ENCODE measurements around the gene SYNE1. TPM values are rescaled to one million over a fixed set of nuclear protein-coding genes. Genes with fewer than 3 reads are reported as not detected.
A peak's percentile ranks its signal among the peaks of the same experiment; 100 is the strongest.

The SYNE1 gene
- polyA plus RNA-seq, 1 donor from 2014 or later = 30.9 TPM

DNA sequence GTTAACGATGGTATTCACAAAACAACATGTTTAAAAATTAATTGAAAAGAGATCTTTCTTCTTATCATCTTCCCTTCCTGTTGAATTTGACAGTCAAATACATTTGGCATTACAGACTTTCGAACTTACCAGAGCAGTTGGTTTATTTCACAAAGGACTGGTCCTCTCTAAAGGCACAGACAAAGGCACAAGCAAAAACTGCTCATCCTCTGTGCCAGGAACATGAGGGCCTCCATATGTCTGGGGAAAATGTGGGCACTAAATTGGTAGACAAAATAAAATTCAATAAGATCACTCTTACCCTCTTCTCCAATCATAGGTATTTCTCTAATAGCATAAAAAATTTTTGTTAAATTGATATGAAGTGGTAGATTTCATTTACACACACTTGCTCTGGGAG, 40.4 kb downstream of the SYNE1 start:
- H3K27me3 Mint-ChIP-seq = no peaks in the 10 kb centered on the region
- H3K36me3 Mint-ChIP-seq = no peaks in the 10 kb centered on the region
- H3K9me3 Mint-ChIP-seq = peaks cover 0 to 1% (median 0%) of the 10 kb centered on the region in 3 donors
- H3K27ac Mint-ChIP-seq = no peak overlapping the region
- no peaks in the 10 kb centered on the region for H3K4me1 Mint-ChIP-seq
- H3K4me3 Mint-ChIP-seq = no peak overlapping the region

DNA sequence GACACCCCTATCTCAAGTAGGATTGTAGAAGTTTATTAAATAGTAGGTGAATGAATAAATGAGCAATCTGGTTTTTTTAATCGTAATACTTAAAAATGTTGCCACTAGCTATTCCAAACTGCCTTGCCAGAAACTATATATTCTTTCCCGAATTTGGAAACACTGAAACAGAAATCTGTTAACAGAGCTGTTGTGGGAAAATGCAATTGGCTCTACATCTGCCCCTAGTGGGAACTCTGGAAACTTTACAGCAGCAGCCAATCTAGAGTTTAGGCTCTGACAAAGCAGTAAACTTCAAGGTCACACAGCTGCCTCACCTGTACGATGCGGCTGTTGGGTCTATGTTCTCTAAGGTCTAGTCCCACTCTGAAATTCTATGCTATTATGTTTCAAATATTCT, 41.7 kb downstream of the SYNE1 start:
- H3K4me3 Mint-ChIP-seq = no peak overlapping the region
- H3K36me3 Mint-ChIP-seq = no peaks in the 10 kb centered on the region
- H3K9me3 Mint-ChIP-seq = peaks cover 0 to 4% (median 3%) of the 10 kb centered on the region in 3 donors
- no peaks in the 10 kb centered on the region for H3K27me3 Mint-ChIP-seq
- no peaks in the 10 kb centered on the region for H3K4me1 Mint-ChIP-seq
- no peak overlapping the region for H3K27ac Mint-ChIP-seq

DNA sequence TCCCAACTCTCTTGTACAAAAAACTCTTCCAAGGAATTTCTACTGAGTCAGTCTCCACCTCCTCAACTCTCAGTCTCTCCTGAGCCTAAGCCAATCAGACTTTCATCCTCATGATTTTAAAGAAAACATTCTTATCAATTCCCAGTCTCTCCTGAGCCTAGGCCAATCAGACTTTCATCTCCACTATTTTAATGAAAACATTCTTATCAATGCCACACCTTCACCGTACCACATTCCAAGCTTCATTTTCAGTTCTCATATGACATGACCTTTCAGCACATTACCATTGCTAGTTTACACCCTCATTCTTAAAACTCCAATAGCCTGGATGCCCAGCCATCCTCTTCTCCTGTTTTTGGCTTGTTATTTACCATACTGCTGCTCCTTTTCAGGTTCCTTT, 42.5 kb downstream of the SYNE1 start:
- H3K27ac Mint-ChIP-seq = no peak overlapping the region
- no peak overlapping the region for H3K4me3 Mint-ChIP-seq
- peaks cover 0 to 4% (median 3%) of the 10 kb centered on the region in 3 donors for H3K9me3 Mint-ChIP-seq
- H3K27me3 Mint-ChIP-seq = no peaks in the 10 kb centered on the region
- no peaks in the 10 kb centered on the region for H3K36me3 Mint-ChIP-seq
- no peaks in the 10 kb centered on the region for H3K4me1 Mint-ChIP-seq

DNA sequence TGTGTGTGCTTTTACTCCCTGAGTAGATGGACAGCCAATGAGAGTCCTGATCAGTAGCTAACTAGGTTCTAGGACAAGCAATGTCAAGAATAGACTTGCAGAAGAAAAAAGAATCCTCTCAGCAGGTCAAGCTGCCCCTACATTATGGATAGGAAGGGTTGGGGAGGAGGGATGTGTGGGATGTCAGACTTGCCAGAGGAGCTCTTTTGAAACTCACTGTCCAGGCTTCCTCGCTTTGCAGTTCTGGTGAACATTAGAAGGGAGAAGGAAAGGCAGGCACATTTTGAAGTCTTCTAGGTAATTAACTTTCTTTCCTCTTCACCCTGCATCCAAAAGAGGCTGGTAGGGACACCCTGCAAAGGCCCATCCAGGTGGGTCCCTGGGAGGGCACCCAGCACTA, 48.7 kb downstream of the SYNE1 start:
- H3K4me1 Mint-ChIP-seq = peaks cover 0 to 6% (median 4%) of the 10 kb centered on the region in 3 donors
- H3K27ac Mint-ChIP-seq = no peak overlapping the region
- H3K9me3 Mint-ChIP-seq = peaks cover 0 to 4% (median 3%) of the 10 kb centered on the region in 3 donors
- H3K4me3 Mint-ChIP-seq = no peak overlapping the region
- no peaks in the 10 kb centered on the region for H3K36me3 Mint-ChIP-seq
- peaks cover 1% of the 10 kb centered on the region for H3K27me3 Mint-ChIP-seq

DNA sequence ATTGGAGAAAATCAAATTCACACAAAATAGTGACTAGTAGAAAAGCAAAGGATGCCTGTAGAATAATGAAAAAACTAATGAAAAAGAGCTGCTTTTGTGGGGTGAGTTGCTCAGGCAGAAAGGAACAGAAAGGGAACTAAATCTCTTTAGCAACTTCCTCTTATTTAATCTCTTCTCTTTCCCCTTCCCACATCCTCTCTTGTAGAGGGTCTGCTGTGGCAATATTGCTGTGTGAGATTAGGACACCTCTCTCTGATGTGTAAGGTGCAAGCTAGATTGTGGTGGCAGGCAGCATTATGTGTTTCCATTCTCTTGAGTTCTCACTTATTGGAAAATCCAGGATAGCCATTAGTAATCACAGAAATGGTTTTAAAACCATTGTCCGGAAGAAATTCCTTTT, 49.7 kb downstream of the SYNE1 start:
- peaks cover 0 to 6% (median 4%) of the 10 kb centered on the region in 3 donors for H3K4me1 Mint-ChIP-seq
- no peaks in the 10 kb centered on the region for H3K36me3 Mint-ChIP-seq
- H3K4me3 Mint-ChIP-seq = no peak overlapping the region
- H3K27ac Mint-ChIP-seq = no peak overlapping the region
- peaks cover 0 to 4% (median 3%) of the 10 kb centered on the region in 3 donors for H3K9me3 Mint-ChIP-seq
- H3K27me3 Mint-ChIP-seq = peaks cover 1% of the 10 kb centered on the region

DNA sequence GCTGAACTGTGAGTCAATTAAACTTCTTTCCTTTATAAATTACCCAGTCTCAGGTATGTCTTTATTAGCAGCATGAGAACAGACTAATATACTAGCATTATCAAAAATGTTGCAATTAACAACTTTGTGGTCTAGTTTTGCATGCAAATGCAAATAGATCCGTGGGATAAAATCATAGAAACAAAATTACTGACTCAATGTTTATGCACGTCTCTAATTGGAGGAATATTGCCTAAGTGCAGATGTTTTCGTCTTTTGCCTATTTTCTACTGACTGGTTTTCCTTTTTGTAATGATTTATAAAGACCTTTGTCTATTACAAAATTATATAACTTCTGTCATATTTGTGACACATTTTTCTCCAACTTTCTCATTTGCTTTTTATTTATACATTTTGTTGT, 51.9 kb downstream of the SYNE1 start:
- Mint-ChIP-seq H3K4me3 (no peak overlapping the region), H3K4me1 (peaks cover 0 to 6% (median 4%) of the 10 kb centered on the region in 3 donors), H3K27me3 (peaks cover 1% of the 10 kb centered on the region), H3K36me3 (no peaks in the 10 kb centered on the region), H3K27ac (no peak overlapping the region), H3K9me3 (no peaks in the 10 kb centered on the region)

DNA sequence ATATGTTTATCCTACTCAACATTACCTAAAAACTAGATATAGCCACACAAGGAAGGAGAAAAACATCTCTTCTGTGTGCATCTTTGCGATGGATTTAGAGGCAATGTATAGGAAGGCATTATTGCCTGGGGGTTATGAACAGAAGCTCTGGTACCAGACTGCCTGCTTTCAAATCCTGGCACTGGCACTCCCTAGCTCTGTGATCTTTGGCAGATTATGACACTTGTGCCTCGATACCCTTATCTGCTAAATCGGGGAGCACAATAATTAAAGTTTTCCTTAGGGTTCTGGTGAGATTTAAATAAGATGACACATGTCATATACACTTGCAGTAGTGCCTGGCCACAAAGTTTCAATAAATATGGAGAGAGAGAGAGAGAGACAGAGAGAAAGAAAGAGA, 53.3 kb downstream of the SYNE1 start:
- H3K27me3 Mint-ChIP-seq = peaks cover 1% of the 10 kb centered on the region
- peaks cover 0 to 6% (median 4%) of the 10 kb centered on the region in 3 donors for H3K4me1 Mint-ChIP-seq
- no peak overlapping the region for H3K27ac Mint-ChIP-seq
- H3K9me3 Mint-ChIP-seq = no peaks in the 10 kb centered on the region
- no peaks in the 10 kb centered on the region for H3K36me3 Mint-ChIP-seq
- no peak overlapping the region for H3K4me3 Mint-ChIP-seq

DNA sequence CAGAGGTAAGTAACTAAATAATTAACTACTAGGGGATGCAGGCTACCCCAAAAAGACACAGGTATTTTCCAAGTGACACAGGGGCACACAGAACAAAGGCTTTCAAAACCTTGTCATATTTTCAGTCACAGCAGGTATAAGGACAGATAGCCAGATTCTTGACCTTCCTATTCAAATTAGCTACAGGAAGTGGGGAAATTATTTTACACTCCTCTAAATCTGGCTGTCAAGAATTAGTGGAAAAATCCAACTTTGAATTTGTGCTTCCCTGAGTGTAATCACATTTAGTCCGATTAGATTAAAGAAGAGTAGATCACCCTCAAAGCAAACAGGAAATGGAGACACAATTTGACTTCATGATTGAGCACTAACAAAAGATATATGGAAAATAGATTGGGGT, 60.6 kb downstream of the SYNE1 start:
- peaks cover 0 to 3% (median 0%) of the 10 kb centered on the region in 3 donors for H3K9me3 Mint-ChIP-seq
- no peak overlapping the region for H3K27ac Mint-ChIP-seq
- peaks cover 2% of the 10 kb centered on the region for H3K27me3 Mint-ChIP-seq
- H3K4me1 Mint-ChIP-seq = peaks cover 0 to 1% (median 0%) of the 10 kb centered on the region in 3 donors
- no peaks in the 10 kb centered on the region for H3K36me3 Mint-ChIP-seq
- H3K4me3 Mint-ChIP-seq = no peak overlapping the region

DNA sequence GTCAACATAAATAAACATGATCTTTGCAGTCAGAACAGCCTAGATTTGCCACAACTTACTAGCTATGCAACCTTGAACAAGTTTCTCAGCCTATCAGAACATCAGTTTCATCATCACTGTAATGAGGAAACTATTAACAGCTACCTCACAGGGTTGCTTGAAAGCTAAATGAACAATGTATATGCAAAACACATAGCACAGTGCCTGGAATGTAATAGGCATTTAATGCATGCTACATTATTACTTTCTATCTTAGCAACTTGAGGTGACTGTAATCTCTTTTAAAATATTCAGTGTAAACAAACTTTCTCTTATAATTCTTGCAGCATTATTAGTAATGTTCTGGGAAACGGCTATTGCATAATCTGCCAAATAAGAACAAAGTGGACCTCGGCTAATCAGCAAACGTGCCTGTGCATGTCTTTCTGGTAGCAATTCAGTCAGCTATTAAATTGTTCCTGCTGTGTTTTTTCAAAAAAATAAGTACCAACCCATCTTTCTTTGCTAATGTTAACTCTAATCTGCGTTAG, 61.5 kb downstream of the SYNE1 start:
- Mint-ChIP-seq H3K4me3 (no peak overlapping the region), H3K36me3 (no peaks in the 10 kb centered on the region), H3K27me3 (peaks cover 2% of the 10 kb centered on the region), H3K27ac (no peak overlapping the region), H3K9me3 (peaks cover 0 to 3% (median 2%) of the 10 kb centered on the region in 3 donors), H3K4me1 (peaks cover 0 to 1% (median 0%) of the 10 kb centered on the region in 3 donors)

DNA sequence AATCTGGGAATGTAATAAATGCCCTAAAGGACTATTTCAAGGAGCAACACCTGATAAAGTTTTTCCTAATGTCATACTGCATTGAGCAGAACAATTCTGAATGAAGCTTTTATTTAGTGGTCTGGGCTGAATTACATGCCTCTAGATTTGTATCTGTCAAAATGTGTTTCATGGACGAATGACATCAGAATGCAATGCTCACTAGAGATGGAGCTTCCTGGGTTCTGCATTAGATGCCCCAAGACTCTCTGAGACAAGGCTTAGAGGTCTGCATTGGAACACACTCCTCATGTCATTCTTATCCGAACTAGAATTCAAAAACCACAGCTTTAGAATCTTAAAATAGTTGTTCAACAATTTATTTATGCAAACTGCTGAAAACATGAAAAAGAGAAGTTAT, 62.0 kb downstream of the SYNE1 start:
- H3K27ac Mint-ChIP-seq = peak overlapping the region in 1 of 3 donors; percentile 32
- H3K4me3 Mint-ChIP-seq = no peak overlapping the region
- H3K4me1 Mint-ChIP-seq = peaks cover 0 to 1% (median 0%) of the 10 kb centered on the region in 3 donors
- H3K27me3 Mint-ChIP-seq = peaks cover 3% of the 10 kb centered on the region
- no peaks in the 10 kb centered on the region for H3K36me3 Mint-ChIP-seq
- peaks cover 0 to 3% (median 2%) of the 10 kb centered on the region in 3 donors for H3K9me3 Mint-ChIP-seq

DNA sequence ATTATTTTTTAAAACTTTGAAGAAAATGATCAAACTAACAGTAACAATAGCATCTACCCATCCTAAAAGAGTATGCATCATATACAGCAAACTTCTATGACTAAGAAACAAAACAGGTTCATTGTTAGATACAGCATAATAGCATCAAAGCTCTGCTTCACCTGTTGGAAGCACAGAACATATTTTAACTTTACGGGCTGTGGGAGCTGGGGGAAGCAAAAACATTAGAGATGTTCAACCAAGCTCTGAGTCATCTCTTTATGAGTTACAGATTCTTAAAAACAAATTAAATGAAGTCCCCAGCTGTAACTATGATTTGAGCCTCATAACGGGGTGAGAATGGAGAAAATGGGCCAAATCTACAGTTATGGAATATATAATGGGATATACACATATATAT, 63.4 kb downstream of the SYNE1 start:
- peaks cover 0 to 1% (median 0%) of the 10 kb centered on the region in 3 donors for H3K4me1 Mint-ChIP-seq
- no peak overlapping the region for H3K4me3 Mint-ChIP-seq
- H3K36me3 Mint-ChIP-seq = no peaks in the 10 kb centered on the region
- H3K9me3 Mint-ChIP-seq = peaks cover 0 to 3% (median 2%) of the 10 kb centered on the region in 3 donors
- peaks cover 4% of the 10 kb centered on the region for H3K27me3 Mint-ChIP-seq
- H3K27ac Mint-ChIP-seq = no peak overlapping the region

DNA sequence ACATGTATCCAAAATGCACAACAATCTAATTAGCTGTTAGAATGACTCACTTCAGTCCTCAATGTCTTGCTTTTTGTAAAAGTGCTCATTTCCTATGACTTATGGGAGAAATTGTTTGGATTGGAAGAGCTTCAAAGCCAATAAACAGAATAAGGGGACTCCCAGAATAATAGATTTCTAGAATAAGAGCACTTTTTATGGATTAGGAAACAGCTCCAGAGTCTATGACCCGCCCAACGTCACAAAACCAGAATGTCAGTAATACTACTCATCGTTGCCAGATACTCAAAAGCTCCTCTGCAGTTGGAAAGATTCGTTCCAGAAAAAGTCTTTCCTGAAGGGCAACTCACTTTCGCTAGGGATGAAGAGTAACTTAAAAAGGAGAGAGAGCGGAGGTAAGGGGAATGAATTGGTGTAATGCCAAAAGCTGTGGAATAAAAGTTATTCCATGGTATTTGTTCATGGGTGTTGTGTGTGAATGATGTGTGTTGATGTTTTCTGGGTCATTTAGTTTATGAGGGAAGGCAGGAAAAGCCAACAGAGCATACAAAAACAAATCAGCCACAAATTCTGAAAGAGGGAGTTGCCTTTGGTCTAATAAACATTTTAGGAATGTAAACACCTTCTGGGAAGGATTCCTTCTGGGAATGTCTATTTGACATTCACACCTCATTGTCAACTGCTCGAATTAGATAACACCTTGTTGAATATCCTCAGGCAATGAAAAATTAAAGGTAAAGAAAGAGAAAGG, 64.6 kb downstream of the SYNE1 start:
- no peaks in the 10 kb centered on the region for H3K36me3 Mint-ChIP-seq
- peaks cover 0 to 1% (median 0%) of the 10 kb centered on the region in 3 donors for H3K4me1 Mint-ChIP-seq
- no peak overlapping the region for H3K27ac Mint-ChIP-seq
- H3K27me3 Mint-ChIP-seq = peaks cover 4% of the 10 kb centered on the region
- no peak overlapping the region for H3K4me3 Mint-ChIP-seq
- H3K9me3 Mint-ChIP-seq = peaks cover 0 to 3% (median 2%) of the 10 kb centered on the region in 3 donors

DNA sequence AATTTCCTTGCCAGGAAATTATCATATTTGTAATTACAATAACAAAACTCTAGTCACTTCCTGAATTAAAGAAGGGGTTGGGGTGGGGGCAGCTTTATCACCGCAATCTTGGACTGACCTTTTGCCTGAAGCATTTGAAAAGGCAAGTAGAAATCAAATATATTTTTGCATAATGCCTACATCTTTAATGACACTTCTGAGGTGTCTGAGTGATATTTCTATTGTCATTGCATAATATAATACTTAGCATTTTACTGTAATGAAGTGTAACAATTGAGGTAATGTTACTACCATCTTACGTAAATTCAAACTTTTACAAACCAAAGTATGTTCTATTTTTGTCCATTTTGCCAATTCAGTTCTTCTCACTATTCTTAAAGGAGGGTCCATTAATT, 65.2 kb downstream of the SYNE1 start:
- peaks cover 0 to 3% (median 2%) of the 10 kb centered on the region in 3 donors for H3K9me3 Mint-ChIP-seq
- H3K4me3 Mint-ChIP-seq = no peak overlapping the region
- no peak overlapping the region for H3K27ac Mint-ChIP-seq
- H3K4me1 Mint-ChIP-seq = peaks cover 0 to 1% (median 0%) of the 10 kb centered on the region in 3 donors
- peaks cover 4% of the 10 kb centered on the region for H3K27me3 Mint-ChIP-seq
- H3K36me3 Mint-ChIP-seq = no peaks in the 10 kb centered on the region

DNA sequence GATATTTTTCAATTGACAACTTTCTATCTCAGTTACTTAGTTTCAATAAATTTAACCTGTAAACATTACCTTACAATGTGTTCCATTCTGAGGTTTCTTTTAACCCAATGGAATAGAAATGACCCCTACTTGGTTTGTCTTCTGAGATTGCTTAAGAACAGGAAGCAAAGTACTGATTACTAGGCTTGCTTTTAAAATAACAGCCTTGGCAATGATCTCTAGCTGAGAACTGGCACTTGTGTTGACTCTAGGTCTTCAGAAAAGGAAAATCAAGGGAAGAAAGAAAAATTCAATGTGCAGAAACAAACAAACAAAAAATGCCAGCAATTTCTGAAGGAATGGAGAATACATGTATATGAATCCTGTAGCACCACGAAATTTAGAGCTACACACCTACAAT, 66.1 kb downstream of the SYNE1 start:
- peaks cover 4% of the 10 kb centered on the region for H3K27me3 Mint-ChIP-seq
- no peak overlapping the region for H3K27ac Mint-ChIP-seq
- H3K36me3 Mint-ChIP-seq = no peaks in the 10 kb centered on the region
- H3K4me1 Mint-ChIP-seq = peaks cover 0 to 1% (median 0%) of the 10 kb centered on the region in 3 donors
- peaks cover 0 to 3% (median 2%) of the 10 kb centered on the region in 3 donors for H3K9me3 Mint-ChIP-seq
- H3K4me3 Mint-ChIP-seq = no peak overlapping the region

DNA sequence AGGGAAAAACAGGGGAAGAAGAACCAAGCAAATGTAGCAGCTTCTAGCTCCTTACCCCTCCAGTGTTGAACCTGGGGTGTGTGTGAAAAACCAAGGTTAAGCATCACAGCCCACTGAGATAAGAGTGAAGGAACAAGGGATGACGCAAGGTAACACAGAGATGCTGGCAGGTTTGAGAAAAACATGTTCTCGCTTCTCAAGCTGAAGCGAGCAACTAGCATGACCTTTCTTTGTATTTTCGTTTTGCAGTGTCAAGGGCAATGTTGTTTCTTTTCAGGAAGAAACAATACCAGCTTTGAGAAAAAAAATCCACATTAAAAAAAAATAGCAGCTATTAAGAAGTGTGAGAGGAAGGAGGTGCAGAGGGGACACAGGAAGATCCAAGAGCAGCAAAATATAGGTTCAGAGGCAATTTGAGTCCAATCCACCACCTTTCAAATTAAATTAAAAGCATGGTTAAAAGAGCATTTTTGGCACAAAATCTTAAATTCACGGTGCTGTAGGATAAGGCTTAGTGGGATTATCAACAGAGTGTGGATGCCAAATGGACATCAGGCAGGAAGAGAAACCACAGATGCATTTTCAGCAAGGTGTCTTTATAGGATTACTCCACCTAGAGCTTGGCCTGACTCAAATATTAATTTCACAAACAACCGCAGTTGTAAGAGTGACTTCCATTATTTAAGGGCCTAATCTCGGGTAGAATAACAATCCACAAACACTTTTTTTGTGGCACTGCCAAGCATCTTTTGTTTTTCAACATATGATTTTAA, 70.9 kb downstream of the SYNE1 start:
- Mint-ChIP-seq H3K4me3 (no peak overlapping the region), H3K27ac (peak overlapping the region in 1 of 3 donors; percentile 14), H3K27me3 (peaks cover 2% of the 10 kb centered on the region), H3K4me1 (no peaks in the 10 kb centered on the region), H3K36me3 (no peaks in the 10 kb centered on the region), H3K9me3 (peaks cover 0 to 4% (median 2%) of the 10 kb centered on the region in 3 donors)

All from IgD-negative memory B cell (primary cell).